NK-92 (cell line): Measurements from ENCODE around the gene FRMD3.

Experiments
- DNase-seq: peaks from one replicate; lab custom pipeline; 2025; ENCODE audit not compliant: unreplicated experiment; lab: John Stamatoyannopoulos, UW

The FRMD3 gene

GRCh38 chr9:83474631-83475030, 63.6 kb downstream of the FRMD3 start:
- DNase-seq, result no peak

- DNase-seq, result no peak
Measured at GRCh38 chr9:83473488-83473971, 64.7 kb downstream of the FRMD3 start.

- no peak for DNase-seq
Measured at GRCh38 chr9:83472764-83473163, 65.4 kb downstream of the FRMD3 start.

- DNase-seq, result no peak
Measured at GRCh38 chr9:83472221-83472665, 66.0 kb downstream of the FRMD3 start.

GRCh38 chr9:83471241-83471640, 67.0 kb downstream of the FRMD3 start:
- no peak for DNase-seq

GRCh38 chr9:83469722-83470121, 68.5 kb downstream of the FRMD3 start:
- no peak for DNase-seq

- no peak for DNase-seq
Measured at GRCh38 chr9:83468821-83469220, 69.4 kb downstream of the FRMD3 start.

- no peak for DNase-seq
Measured at GRCh38 chr9:83466877-83467276, 71.3 kb downstream of the FRMD3 start.

GRCh38 chr9:83466351-83466750, 71.8 kb downstream of the FRMD3 start:
- DNase-seq, result no peak

GRCh38 chr9:83459830-83460229, 78.4 kb downstream of the FRMD3 start:
- no peak for DNase-seq

GRCh38 chr9:83458530-83458929, 79.7 kb downstream of the FRMD3 start:
- no peak for DNase-seq

- no peak for DNase-seq
Measured at GRCh38 chr9:83457005-83457404, 81.2 kb downstream of the FRMD3 start.

- DNase-seq, result no peak
Measured at GRCh38 chr9:83456226-83456625, 82.0 kb downstream of the FRMD3 start.

- DNase-seq, result no peak
Measured at GRCh38 chr9:83454076-83454475, 84.1 kb downstream of the FRMD3 start.

- DNase-seq, result no peak
Measured at GRCh38 chr9:83451308-83451707, 86.9 kb downstream of the FRMD3 start.

- DNase-seq, result no peak
Measured at GRCh38 chr9:83449983-83450382, 88.2 kb downstream of the FRMD3 start.

- DNase-seq, result no peak
Measured at GRCh38 chr9:83449166-83449565, 89.0 kb downstream of the FRMD3 start.

GRCh38 chr9:83448626-83449025, 89.6 kb downstream of the FRMD3 start:
- DNase-seq, result no peak

- no peak for DNase-seq
Measured at GRCh38 chr9:83447351-83447750, 90.8 kb downstream of the FRMD3 start.

GRCh38 chr9:83445703-83446265, 92.4 kb downstream of the FRMD3 start:
- no peak for DNase-seq

GRCh38 chr9:83444110-83444509, 94.1 kb downstream of the FRMD3 start:
- DNase-seq, result no peak

- no peak for DNase-seq
Measured at GRCh38 chr9:83441390-83441789, 96.8 kb downstream of the FRMD3 start.

- no peak for DNase-seq
Measured at GRCh38 chr9:83440641-83441040, 97.6 kb downstream of the FRMD3 start.
